Progenitor cell of endocrine pancreas (in vitro differentiated cells): ENCODE data around the gene CD300C. TPM values are rescaled to one million over a fixed set of nuclear protein-coding genes. Genes with fewer than 3 reads are reported as not detected.
"Not testable (repeated sequence)": the region's sequence is repeated elsewhere in the genome, so short reads cannot be mapped to it uniquely, and the experiment has no call there.

ENCODE experiments used
- DNase-seq: peaks from one replicate; pipeline ENCODE4 v3.0.0; 2021; ENCODE audit warnings: low spot score; ENCODE audit not compliant: unreplicated experiment
- H3K27ac Mint-ChIP-seq: 2 replicates; pipeline ENCODE4 v1.8.0; 2021; ENCODE audit warnings: mild to moderate bottlenecking, moderate library complexity, mixed read lengths
- H3K27me3 Mint-ChIP-seq: 2 replicates; pipeline ENCODE4 v1.8.0; 2021; ENCODE audit warnings: mixed read lengths
- H3K36me3 Mint-ChIP-seq: 2 replicates; pipeline ENCODE4 v1.8.0; 2022; ENCODE audit warnings: mixed read lengths; ENCODE audit not compliant: insufficient read depth
- H3K4me1 Mint-ChIP-seq: 2 replicates; pipeline ENCODE4 v1.8.0; 2021; ENCODE audit warnings: low read depth, mixed read lengths
- H3K4me3 Mint-ChIP-seq: 2 replicates; pipeline ENCODE4 v1.8.0; 2021; ENCODE audit warnings: low read depth, mild to moderate bottlenecking, moderate library complexity, mixed read lengths
- H3K9me3 Mint-ChIP-seq: 2 replicates; pipeline ENCODE4 v1.8.0; 2021; ENCODE audit warnings: low read depth, mixed read lengths
- total RNA-seq: library from RNA; stranded (reverse); gene quantifications from 2 replicates; pipeline ENCODE4 v1.2.1, GENCODE V29; 2021
- TF ChIP-seq, protein P1 (sequence below): fragments of 200-600 bp; sonication (generic); IDR thresholded peaks from one replicate; pipeline ENCODE4 v1.5.0; 2021; ENCODE audit warnings: antibody characterized with exemption, mild to moderate bottlenecking; ENCODE audit not compliant: unreplicated experiment

Gene CD300C
- total RNA-seq, 1 donor from 2014 or later: not detected

DNA sequence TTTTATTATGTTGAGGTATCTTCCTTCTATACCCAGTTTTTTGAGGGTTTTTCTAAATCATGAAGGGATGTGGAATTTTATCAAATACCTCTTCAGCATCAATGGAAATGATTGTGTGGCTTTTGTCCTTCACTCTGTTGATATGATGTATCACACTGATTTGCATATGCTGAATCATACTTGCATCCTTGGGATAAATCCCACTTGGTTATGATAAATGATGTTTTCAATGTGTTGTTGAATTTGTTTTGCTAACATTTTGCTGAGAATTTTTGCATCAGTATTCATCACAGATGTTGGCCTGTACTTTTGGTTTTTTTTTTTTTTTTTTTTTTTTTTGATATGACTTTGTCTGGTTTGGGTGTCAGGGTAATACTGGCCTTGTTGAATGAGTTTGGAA lies 37.8 kb downstream of the CD300C start:
- Mint-ChIP-seq H3K4me3 (no peak overlapping the region), H3K36me3 (no peaks in the 10 kb centered on the region), H3K27ac (no peak overlapping the region), H3K9me3 (peaks cover 5% of the 10 kb centered on the region), H3K4me1 (no peaks in the 10 kb centered on the region), H3K27me3 (peaks cover 5% of the 10 kb centered on the region)
- DNase-seq: no peak
- TF ChIP-seq, protein P1, sequence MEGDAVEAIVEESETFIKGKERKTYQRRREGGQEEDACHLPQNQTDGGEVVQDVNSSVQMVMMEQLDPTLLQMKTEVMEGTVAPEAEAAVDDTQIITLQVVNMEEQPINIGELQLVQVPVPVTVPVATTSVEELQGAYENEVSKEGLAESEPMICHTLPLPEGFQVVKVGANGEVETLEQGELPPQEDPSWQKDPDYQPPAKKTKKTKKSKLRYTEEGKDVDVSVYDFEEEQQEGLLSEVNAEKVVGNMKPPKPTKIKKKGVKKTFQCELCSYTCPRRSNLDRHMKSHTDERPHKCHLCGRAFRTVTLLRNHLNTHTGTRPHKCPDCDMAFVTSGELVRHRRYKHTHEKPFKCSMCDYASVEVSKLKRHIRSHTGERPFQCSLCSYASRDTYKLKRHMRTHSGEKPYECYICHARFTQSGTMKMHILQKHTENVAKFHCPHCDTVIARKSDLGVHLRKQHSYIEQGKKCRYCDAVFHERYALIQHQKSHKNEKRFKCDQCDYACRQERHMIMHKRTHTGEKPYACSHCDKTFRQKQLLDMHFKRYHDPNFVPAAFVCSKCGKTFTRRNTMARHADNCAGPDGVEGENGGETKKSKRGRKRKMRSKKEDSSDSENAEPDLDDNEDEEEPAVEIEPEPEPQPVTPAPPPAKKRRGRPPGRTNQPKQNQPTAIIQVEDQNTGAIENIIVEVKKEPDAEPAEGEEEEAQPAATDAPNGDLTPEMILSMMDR: no peak

DNA sequence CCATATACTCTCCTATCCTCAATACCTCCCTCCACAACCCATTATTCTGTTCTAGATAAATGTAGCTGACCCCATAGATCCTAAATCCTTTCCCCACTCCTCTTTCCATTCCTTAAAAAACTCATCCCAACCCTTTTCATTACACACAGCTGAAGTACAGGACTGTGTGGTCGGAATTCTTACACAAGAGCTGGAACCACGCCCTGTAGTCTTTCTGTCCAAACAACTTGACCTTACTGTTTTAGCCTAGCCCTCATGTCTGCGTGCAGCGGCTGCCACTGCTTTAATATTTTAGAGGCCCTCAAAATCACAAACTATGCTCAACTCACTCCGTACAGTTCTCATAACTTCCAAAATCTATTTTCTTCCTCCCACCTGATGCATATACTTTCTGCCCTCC lies 42.0 kb downstream of the CD300C start:
- not testable (repeated sequence) for H3K9me3 Mint-ChIP-seq, H3K27me3 Mint-ChIP-seq, DNase-seq, H3K4me3 Mint-ChIP-seq, H3K36me3 Mint-ChIP-seq, H3K4me1 Mint-ChIP-seq, H3K27ac Mint-ChIP-seq

DNA sequence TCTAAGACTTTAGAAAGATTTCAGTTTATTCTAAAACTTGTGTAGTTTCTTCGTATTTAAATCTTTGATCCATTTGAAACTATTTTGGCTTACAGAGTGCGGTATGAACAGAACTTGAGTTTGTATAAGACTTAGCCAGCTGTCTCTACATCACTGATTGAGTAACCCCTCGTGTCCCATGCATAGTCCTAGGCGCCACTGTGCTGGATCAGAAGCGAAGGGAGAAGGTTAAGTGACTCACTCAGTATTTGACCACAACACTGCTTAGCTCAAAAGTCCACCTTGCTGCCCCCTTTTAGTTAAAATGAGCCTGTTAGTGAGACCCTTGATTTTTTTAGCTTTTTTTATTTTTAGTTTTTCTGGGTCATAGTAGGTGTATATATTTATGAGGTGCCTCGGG lies 43.1 kb downstream of the CD300C start:
- no peaks in the 10 kb centered on the region for H3K36me3 Mint-ChIP-seq
- H3K4me3 Mint-ChIP-seq: no peak overlapping the region
- no peak for DNase-seq
- TF ChIP-seq, protein P1: no peak
- no peak overlapping the region for H3K27ac Mint-ChIP-seq
- no peaks in the 10 kb centered on the region for H3K9me3 Mint-ChIP-seq
- H3K4me1 Mint-ChIP-seq: no peaks in the 10 kb centered on the region
- H3K27me3 Mint-ChIP-seq: no peaks in the 10 kb centered on the region

DNA sequence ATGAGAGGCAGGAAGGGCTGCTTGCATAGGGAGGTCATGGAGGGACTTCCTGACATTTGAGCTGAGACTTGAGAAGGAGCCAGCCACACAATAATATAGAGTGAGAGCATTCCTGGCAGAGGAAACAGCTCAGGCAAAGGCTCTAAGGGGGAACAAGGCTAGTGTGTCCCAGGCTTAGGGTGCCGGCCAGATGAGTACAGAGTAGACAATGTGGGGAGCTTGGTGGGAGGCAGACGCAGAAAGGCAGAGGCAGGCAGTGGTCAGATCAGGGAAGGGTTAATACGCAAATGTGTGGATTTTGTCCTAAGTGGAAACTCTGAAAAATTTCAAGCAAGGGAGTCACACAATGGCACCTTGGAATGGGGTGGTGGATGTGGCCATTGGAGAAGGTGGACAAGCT lies 45.9 kb downstream of the CD300C start:
- Mint-ChIP-seq H3K36me3 (no peaks in the 10 kb centered on the region), H3K4me3 (no peak overlapping the region), H3K4me1 (peaks cover 1% of the 10 kb centered on the region), H3K9me3 (no peaks in the 10 kb centered on the region), H3K27ac (no peak overlapping the region), H3K27me3 (no peaks in the 10 kb centered on the region)
- no peak for DNase-seq
- TF ChIP-seq, protein P1: no peak

DNA sequence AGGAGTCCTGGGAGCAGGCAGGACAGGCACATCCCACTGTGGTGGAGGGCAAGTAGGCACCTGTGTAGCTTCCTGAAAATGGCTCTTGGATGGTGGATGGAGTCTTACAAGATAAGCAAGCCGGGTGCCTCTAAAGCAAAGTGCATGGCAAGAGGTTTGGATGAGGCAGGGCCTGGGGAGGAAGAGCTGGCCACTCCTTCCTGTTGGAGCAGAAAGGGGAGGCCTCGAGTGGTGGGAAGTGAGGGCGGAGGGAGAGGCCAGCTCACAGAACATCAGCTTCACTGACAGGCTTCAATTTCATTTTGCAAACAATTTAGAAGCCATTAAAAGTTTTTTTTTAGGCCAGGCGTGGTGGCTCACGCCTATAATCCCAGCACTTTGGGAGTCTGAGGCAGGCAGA lies 48.4 kb downstream of the CD300C start:
- Mint-ChIP-seq H3K27ac (no peak overlapping the region), H3K36me3 (no peaks in the 10 kb centered on the region), H3K9me3 (no peaks in the 10 kb centered on the region), H3K27me3 (no peaks in the 10 kb centered on the region), H3K4me1 (peaks cover 12% of the 10 kb centered on the region), H3K4me3 (no peak overlapping the region)
- TF ChIP-seq, protein P1: no peak
- DNase-seq: no peak

DNA sequence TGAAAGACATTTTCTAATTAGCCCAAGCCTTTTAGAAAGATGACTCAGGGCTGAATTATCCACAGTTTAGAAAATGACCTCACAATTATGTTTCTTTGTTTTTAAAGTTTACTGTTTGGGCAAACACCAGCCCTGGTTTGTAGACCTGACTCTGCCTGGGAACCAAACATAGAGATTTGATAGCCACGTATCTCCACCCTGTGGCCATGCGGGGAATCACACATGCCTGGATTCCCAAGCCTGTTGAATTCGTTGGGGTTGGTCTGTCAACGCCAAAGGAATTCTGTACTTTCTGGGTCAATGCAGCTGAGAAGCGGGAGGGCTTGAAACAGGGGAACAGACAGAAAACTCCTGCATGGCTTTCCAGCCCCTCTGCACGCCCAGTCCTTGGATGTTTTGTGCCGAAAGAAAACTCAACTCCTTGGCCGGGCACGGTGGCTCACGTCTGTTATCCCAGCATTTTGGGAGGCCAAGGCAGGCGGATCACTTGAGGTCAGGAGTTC lies 52.5 kb downstream of the CD300C start:
- Mint-ChIP-seq H3K36me3 (no peaks in the 10 kb centered on the region), H3K27ac (peak overlapping the region; percentile 90), H3K27me3 (no peaks in the 10 kb centered on the region), H3K4me1 (peaks cover 12% of the 10 kb centered on the region), H3K9me3 (peaks cover 6% of the 10 kb centered on the region), H3K4me3 (no peak overlapping the region)
- TF ChIP-seq, protein P1: peak; percentile 88
- DNase-seq: peak; percentile 72
